HG03066 (cell line): ENCODE measurements around the gene XPNPEP1.
A peak's percentile ranks its signal among the peaks of the same experiment; 100 is the strongest.
"Not testable (repeated sequence)": the region's sequence is repeated elsewhere in the genome, so short reads cannot be mapped to it uniquely, and the experiment has no call there.

Experiments used
- ATAC-seq: cut with Tn5 transposase; IDR thresholded peaks from one replicate; pipeline ENCODE4 v1.9.1; 2021; ENCODE audit warnings: low read depth; ENCODE audit not compliant: unreplicated experiment

The XPNPEP1 gene

DNA sequence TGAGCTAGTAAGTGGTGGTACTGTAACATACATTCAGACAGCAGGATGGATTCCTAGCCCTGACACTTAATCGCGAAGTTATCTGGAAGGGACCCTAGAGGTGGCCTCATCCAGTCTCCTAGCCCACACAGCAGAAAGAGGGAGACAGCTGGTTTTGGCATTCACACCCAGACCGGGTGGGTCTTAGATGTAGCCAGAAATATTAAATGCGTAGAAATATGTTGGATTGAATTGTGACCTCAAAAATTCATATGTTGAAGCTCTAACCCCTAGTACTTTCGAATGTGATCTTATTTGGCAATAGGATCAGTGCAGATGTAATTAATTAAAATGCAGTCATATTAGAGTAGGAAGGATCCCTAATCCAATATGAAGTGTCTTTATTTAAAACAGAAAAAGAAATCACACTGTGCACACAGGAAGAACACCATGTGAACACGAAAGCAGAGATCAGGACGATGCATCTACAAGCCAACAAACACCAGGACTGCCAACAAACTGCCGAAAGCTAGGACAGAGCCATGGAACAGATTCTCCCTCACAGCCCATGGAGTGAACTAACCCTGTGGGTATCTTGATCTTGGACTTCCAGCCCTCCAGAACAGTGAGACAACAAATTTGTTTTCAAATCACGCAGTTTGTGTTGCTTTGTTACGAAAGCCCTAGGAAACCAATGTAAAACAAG lies 2.9 kb upstream of the XPNPEP1 start:
- ATAC-seq, result no peak

DNA sequence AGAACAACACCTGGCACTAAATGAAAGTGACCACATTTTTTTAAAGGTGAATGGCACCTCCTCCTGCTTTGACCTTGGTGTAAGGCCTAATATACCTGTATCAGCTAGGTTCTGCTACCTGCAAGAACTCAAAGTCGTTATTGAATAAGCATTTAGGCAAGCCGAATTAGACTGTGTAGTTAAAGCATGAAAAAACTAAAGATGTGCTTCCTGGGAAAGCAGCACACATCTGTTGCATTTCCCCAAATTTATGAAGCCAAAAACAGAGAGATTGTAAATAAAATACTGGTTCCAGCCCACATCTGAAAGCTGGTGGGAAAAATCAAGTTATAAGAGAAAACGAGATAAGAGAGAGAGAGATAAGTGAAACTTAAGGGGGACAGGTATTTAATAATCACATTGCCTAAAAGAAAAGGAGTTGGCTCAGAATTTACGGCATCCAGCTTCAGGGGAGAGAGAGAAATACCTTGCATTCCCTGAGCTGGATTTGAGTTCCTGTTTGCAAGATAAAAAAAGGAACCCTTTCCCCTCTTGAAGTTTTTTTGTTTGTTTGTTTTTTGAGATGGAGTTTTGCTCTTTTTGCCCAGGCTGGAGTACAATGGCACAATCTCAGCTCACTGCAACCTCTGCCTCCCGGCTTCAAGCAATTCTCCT lies 1.8 kb upstream of the XPNPEP1 start:
- no peak for ATAC-seq

GRCh38 chr10:109924087-109924486 lies 776 bp upstream of the XPNPEP1 start:
- no peak for ATAC-seq

DNA sequence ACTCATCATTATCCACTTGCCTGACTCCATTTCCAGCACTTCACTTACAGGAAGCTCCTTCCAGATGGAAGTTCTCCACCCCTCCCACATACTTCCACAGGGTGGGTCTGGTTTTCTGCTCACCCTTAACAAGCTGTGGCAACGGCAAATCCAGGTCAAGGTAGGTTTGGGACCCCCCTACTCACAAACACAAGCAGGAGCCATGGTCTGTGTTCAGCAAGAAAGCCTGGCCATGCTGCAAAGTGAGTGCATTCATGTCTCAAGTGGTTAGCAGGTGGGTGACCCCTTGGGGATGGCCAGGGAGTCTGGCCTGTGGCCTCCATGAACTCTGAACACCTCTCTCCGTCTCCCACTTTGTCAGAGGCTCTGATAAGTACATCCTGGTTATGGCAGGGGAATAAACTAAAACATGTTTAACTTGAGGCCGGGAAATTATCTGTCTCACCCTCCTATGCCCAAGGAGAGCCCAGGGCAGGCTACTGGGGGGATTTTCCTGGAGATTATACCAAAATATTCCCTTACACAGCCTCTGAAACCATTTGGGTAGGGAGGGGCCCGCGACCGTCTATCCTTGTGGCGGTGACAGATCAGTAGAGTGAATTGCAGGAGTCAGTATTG lies 844 bp downstream of the XPNPEP1 start:
- no peak for ATAC-seq

DNA sequence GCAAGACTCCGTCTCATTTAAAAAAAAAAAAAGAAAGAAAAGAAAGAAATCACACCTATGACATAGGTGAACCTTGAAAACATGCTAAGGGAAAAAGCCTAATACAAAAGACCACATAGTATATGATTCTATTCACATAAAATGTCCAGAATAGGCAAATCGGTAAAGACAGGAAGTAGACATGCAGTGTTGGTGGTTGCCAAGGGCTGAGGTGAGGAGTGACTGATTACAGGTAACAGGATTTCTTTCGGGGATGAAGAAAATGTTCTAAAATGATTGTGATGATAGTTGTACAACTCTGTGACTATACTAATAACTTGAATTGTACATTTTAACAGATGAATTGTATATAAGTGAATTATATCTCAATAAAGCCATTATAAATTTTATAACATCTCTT lies 3.3 kb downstream of the XPNPEP1 start:
- ATAC-seq, result no peak

DNA sequence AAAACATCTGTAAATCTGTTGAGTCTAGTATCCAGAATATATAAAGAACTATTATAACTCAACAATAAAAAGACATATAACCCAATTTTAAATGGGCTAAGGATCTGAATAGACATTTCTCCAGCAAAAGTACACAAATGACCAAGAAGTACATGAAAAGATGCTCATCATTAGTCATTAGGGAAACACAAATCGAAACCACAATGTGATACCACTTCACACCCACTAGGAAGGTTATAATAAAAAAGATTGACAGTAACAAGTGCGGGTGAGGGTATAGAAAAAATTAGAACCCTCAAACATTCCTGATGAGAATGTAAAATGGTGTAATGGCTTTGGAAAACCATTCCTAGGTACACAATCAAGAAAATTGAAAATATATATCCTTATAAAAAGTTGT lies 4.1 kb downstream of the XPNPEP1 start:
- no peak for ATAC-seq

GRCh38 chr10:109918707-109919106 lies 4.6 kb downstream of the XPNPEP1 start:
- not testable (repeated sequence) for ATAC-seq

- no peak for ATAC-seq
Measured at GRCh38 chr10:109915566-109915965, 7.7 kb downstream of the XPNPEP1 start.

- ATAC-seq, result no peak
Measured at GRCh38 chr10:109914966-109915365, 8.3 kb downstream of the XPNPEP1 start.

- no peak for ATAC-seq
Measured at GRCh38 chr10:109913306-109913892, 9.9 kb downstream of the XPNPEP1 start.

DNA sequence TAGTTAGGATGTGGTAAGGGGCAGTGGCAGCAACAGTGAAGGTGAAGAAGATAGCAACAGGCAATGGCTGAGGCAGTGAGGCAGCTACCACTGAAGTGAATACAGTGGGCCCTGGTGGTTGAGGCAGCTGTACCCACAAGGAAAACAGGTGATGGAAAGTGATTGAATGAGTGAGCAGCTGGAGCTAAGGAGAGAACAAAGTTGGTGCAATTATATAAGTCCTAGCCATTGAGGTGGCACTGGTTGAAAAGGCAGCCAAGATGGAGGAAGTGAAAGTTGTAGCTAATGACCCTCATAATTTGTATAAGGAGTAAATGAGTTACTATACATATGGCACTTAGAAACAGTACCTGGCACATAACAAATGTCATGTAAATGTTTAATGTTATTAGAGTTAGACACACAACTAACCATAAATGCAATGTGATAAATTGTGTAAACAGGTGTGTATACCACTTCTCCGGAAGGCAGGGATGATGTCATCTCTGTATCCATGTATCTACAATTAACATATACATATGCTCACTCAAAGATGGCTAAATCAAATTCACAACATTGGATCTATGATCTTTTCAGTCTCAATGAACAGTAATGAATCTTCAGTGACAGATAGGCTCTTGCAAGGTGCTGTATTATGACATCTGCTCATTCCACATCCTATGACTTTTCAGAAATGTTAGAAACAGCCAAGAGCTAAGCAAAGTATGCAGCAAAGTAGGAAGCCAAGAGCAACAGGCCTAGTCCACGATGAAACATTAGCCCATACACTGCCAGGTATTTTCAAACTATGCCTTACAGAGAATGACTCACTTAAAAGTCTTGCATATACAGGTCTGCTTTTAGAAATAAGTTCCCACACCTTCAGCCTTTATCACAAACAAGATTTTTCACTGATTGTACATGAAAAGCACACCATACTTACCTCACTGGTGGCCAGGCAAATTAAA lies 10.7 kb downstream of the XPNPEP1 start:
- ATAC-seq, result peak; percentile 77

GRCh38 chr10:109911903-109912302 lies 11.4 kb downstream of the XPNPEP1 start:
- no peak for ATAC-seq

DNA sequence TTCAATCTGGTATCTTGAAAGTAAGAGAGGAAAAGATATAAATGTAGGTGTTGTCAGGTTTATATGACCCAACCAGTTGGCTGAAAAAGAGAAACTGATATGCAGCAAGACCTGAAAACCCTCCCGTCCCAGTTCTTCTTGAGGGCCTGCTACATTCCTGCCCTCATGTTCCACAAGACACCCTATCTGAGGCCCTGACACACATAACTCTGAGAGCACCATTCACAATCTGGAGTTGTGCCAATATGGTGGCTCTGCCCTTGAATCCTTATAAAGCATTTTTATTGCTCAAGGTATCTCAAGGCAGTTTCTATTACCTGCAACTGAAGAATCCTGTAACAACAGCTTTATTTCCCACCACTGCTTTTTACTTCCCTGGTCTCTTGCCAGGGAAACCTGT lies 17.0 kb downstream of the XPNPEP1 start:
- no peak for ATAC-seq

GRCh38 chr10:109904397-109904796 lies 18.9 kb downstream of the XPNPEP1 start:
- no peak for ATAC-seq

DNA sequence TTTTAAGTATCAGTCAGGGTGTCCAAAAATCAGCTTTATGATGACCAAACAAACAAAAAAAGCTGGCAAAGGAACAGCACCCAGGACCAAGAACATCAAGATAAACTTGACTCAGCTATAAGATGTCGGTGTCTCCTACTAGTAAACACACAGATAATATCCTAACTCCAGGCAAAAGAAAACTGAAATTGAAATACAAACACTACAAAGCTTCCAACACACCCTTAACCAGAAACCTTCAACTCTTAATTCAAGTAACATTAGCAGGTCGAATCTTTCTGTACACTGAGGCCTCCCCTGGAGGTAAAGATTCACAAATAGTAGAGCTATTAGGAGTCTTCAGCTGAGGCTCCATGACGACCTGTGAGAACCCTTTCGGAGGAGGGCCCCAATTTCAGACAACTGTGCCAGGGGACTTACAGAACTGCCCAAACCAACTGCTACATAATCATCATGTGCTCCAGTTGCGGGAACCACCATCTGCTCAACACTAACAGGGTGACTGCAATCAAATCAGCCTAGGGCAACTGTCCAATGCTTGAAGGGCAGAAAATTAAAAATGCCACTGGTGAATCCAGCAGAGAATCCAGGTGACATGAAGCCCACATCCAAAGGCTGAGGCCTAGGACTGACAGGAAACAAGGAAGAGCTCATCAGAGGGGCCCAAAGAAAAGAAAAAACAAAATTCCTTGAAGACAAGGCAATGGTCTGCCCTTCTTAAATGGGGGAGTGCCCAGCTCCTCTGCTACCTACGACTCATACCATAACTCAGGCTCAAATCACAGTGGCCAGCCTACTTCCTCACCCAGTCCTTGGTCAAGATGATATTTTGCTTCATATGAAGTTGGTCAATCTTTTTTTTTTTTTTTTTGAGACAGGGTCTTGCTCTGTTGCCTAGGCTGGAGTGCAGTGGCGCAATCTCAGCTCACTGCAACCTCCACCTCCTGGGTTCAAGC lies 20.0 kb downstream of the XPNPEP1 start:
- ATAC-seq, result no peak

GRCh38 chr10:109899356-109900331 lies 23.7 kb downstream of the XPNPEP1 start:
- ATAC-seq, result no peak

- no peak for ATAC-seq
Measured at GRCh38 chr10:109898666-109899355, 24.5 kb downstream of the XPNPEP1 start.

DNA sequence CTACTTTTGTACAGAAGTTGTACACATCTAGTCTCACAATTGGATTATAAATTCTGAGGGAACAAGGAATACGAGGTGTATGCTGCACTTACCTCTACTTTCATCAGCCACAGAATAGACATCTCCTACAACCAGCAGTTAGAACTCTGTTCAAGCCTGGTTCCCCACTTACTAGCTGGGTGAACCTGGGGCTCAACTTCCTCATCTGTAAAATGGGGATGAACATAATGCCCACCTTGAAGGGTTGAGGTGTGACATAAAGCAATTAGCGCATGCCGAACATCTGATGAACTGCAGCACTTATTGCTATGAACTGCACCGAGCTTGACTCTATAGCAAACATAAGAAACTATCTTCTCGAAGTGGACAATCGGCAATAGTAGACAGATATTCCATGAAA lies 25.3 kb downstream of the XPNPEP1 start:
- no peak for ATAC-seq
